ENCODE measurements around the gene IFNA21. TPM values are rescaled to one million over a fixed set of nuclear protein-coding genes. Genes with fewer than 3 reads are reported as not detected.

IFNA21 gene
- total RNA-seq, 1 experiment from 2014 or later, result not detected

DNA sequence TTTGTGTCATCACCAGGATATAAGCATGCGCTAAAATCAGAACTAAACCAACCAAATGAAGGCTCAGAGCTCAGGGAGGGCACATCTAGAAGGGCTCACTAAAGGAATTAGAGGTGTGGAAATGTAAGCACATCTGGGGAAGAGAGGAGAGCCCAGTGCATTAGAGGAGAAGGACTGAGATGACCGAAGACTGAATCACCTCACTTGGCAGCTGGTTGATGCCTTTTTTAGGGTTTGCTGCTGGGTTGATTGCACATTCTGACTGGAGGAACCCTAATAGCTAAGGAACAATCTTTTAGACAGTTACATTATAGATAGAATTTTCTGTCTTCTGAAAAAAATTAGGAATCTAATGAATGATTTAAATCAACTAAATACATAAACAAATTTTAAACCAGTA is 8.2 kb upstream of the IFNA21 start:
- BruUV-seq (replicated peaks), result no TSS peak
- Mint-ChIP-seq H3K36me3 (ENCODE audit: insufficient read depth, unreplicated experiment) (no peaks in the 10 kb centered on the region), H3K4me1 (ENCODE audit: low read depth, unreplicated experiment) (no peaks in the 10 kb centered on the region), H3K27me3 (ENCODE audit: unreplicated experiment) (peaks cover 14% of the 10 kb centered on the region), H3K9me3 (ENCODE audit: low read depth, unreplicated experiment) (no peaks in the 10 kb centered on the region), H3K4me3 (ENCODE audit: low read depth, unreplicated experiment) (no peak overlapping the region), H3K27ac (ENCODE audit: unreplicated experiment) (no peak overlapping the region)
- TF ChIP-seq, protein P1, sequence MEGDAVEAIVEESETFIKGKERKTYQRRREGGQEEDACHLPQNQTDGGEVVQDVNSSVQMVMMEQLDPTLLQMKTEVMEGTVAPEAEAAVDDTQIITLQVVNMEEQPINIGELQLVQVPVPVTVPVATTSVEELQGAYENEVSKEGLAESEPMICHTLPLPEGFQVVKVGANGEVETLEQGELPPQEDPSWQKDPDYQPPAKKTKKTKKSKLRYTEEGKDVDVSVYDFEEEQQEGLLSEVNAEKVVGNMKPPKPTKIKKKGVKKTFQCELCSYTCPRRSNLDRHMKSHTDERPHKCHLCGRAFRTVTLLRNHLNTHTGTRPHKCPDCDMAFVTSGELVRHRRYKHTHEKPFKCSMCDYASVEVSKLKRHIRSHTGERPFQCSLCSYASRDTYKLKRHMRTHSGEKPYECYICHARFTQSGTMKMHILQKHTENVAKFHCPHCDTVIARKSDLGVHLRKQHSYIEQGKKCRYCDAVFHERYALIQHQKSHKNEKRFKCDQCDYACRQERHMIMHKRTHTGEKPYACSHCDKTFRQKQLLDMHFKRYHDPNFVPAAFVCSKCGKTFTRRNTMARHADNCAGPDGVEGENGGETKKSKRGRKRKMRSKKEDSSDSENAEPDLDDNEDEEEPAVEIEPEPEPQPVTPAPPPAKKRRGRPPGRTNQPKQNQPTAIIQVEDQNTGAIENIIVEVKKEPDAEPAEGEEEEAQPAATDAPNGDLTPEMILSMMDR (IDR thresholded peaks at IDR 0.05; ENCODE audit: unreplicated experiment), result no peak
- CTCF ChIA-PET, result no interaction called here
- intact Hi-C loops (cut with micrococcal nuclease; ENCODE audit: unreplicated experiment), result no loop called here
- DNase-seq, result no peak

DNA sequence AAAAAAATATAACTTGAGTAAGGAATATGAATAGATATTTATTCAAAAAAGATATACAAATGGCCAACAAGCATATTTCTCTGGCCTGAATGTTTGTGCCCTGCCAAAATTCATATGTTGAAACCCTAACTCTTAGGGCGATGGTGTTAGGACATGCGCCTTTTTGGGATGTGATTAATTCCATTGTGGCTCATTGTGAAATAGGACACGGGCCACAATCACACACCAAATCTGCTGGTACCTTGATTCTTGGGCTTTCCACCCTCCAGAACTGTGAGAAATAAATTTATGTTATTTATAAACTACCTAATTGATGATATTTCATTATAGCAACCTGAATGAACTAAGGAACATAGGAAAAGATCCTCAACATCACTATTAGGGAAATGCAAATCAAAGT is 5.7 kb upstream of the IFNA21 start:
- Mint-ChIP-seq H3K4me3 (ENCODE audit: low read depth, unreplicated experiment) (no peak overlapping the region), H3K27me3 (ENCODE audit: unreplicated experiment) (peaks cover 7% of the 10 kb centered on the region), H3K9me3 (ENCODE audit: low read depth, unreplicated experiment) (no peaks in the 10 kb centered on the region), H3K36me3 (ENCODE audit: insufficient read depth, unreplicated experiment) (no peaks in the 10 kb centered on the region), H3K4me1 (ENCODE audit: low read depth, unreplicated experiment) (no peaks in the 10 kb centered on the region), H3K27ac (ENCODE audit: unreplicated experiment) (no peak overlapping the region)
- TF ChIP-seq, protein P1 (IDR thresholded peaks at IDR 0.05; ENCODE audit: unreplicated experiment), result no peak
- CTCF ChIA-PET, result no interaction called here
- intact Hi-C loops (cut with micrococcal nuclease; ENCODE audit: unreplicated experiment), result no loop called here
- DNase-seq, result no peak
- BruUV-seq (replicated peaks), result no TSS peak

DNA sequence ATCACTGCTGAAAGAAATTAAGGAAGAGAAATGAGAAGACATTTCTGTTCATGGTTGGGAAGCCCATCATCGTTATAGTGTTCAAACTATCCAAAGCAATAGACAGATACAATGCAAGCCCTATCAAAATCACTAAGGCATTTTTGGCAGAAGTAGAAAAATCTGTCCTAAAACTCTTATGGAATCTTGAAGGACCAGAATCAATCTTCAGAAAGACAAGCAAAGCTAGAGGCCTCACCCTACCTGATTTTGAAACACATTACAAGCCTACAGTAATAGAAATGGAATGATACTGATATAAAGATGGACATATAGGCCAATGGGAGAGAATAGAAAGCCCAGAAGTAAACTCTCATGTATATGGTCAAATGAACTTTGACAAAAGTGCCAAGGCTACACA is 4.9 kb upstream of the IFNA21 start:
- no peaks in the 10 kb centered on the region for H3K36me3 Mint-ChIP-seq (ENCODE audit: insufficient read depth, unreplicated experiment)
- TF ChIP-seq, protein P1 (IDR thresholded peaks at IDR 0.05; ENCODE audit: unreplicated experiment), result no peak
- H3K4me3 Mint-ChIP-seq (ENCODE audit: low read depth, unreplicated experiment), result no peak overlapping the region
- H3K4me1 Mint-ChIP-seq (ENCODE audit: low read depth, unreplicated experiment), result no peaks in the 10 kb centered on the region
- no TSS peak for BruUV-seq (replicated peaks)
- DNase-seq, result no peak
- H3K27ac Mint-ChIP-seq (ENCODE audit: unreplicated experiment), result no peak overlapping the region
- intact Hi-C loops (cut with micrococcal nuclease; ENCODE audit: unreplicated experiment), result no loop called here
- CTCF ChIA-PET, result no interaction called here
- H3K27me3 Mint-ChIP-seq (ENCODE audit: unreplicated experiment), result no peaks in the 10 kb centered on the region
- H3K9me3 Mint-ChIP-seq (ENCODE audit: low read depth, unreplicated experiment), result no peaks in the 10 kb centered on the region

DNA sequence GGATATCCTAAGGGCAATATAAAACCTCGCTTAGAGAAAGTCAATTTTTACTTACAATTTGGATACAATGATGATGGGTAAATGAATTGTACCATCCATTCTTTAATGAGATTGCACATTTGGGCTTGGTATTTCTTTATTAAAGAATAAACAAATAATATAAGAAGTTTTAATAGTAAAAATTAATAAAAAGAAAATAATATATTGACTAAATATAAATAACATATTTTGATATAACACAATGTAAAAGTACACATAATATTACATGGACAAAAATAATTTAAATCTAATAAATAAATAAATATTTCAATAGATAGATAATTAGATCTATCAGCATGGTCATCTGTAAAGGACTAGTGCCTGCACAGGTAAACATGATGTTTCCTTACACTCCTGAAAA is 944 bp downstream of the IFNA21 start:
- no peak for DNase-seq
- no TSS peak for BruUV-seq (replicated peaks)
- no peaks in the 10 kb centered on the region for H3K36me3 Mint-ChIP-seq (ENCODE audit: insufficient read depth, unreplicated experiment)
- intact Hi-C loops (cut with micrococcal nuclease; ENCODE audit: unreplicated experiment), result no loop called here
- H3K4me1 Mint-ChIP-seq (ENCODE audit: low read depth, unreplicated experiment), result no peaks in the 10 kb centered on the region
- H3K4me3 Mint-ChIP-seq (ENCODE audit: low read depth, unreplicated experiment), result no peak overlapping the region
- TF ChIP-seq, protein P1 (IDR thresholded peaks at IDR 0.05; ENCODE audit: unreplicated experiment), result no peak
- no peaks in the 10 kb centered on the region for H3K9me3 Mint-ChIP-seq (ENCODE audit: low read depth, unreplicated experiment)
- CTCF ChIA-PET, result no interaction called here
- H3K27me3 Mint-ChIP-seq (ENCODE audit: unreplicated experiment), result no peaks in the 10 kb centered on the region
- no peak overlapping the region for H3K27ac Mint-ChIP-seq (ENCODE audit: unreplicated experiment)

DNA sequence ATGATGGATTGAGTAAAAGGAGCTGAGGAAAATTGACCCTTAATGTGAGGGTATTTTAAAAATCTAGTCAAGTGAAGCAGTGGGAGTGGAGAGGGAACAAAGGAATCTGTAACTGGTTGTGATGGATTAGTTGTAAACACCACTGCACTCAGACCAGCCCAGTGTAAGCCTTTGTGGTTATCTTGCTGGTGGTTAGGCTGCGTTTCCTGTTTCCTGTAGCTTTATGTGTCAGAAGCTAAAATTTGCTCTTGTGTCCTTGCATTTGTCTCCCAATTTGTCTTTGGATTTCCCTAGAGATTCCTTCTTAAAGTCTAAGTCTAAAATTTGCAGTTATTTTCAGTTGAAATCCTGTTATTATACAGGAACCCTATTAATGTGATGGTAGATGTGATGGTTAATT is 6.3 kb downstream of the IFNA21 start:
- intact Hi-C loops (cut with micrococcal nuclease; ENCODE audit: unreplicated experiment), result no loop called here
- CTCF ChIA-PET, result no interaction called here

More for the DNA sequence above, 6.3 kb downstream of the IFNA21 start:
- Mint-ChIP-seq H3K27me3 (ENCODE audit: unreplicated experiment) (no peaks in the 10 kb centered on the region), H3K9me3 (ENCODE audit: low read depth, unreplicated experiment) (no peaks in the 10 kb centered on the region), H3K4me1 (ENCODE audit: low read depth, unreplicated experiment) (no peaks in the 10 kb centered on the region), H3K36me3 (ENCODE audit: insufficient read depth, unreplicated experiment) (no peaks in the 10 kb centered on the region), H3K4me3 (ENCODE audit: low read depth, unreplicated experiment) (no peak overlapping the region), H3K27ac (ENCODE audit: unreplicated experiment) (no peak overlapping the region)
- BruUV-seq (replicated peaks), result no TSS peak
- TF ChIP-seq, protein P1 (IDR thresholded peaks at IDR 0.05; ENCODE audit: unreplicated experiment), result no peak
- no peak for DNase-seq

Data from Calu3 (cell line).